GM19238 (cell line): ENCODE data around the gene PPM1H.
"Not testable (repeated sequence)": the region's sequence is repeated elsewhere in the genome, so short reads cannot be mapped to it uniquely, and the experiment has no call there.

Experiments
- DNase-seq: peaks from one replicate; pipeline ENCODE4 v3.0.0; 2011; ENCODE audit warnings: low spot score; ENCODE audit not compliant: insufficient read length

Gene PPM1H

DNA sequence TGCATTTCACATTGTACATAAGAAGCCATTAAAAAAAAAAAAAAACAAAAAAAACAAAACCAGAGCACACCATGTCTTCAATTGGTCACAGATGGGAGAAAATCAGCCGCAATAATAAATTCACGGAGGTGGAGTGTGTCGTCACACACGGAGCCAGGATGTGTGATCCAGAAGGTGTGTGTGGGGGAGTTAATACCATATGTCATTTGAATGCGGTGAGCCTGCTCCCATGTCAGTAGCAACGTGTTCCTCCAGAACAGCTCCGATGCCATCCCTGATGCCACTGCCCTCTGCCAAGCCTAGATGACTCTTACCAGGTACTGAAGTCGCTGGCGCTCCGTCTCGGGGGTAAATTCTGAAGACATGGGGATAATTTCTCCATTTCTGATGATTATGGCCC lies 197.8 kb downstream of the PPM1H start:
- no peak for DNase-seq

DNA sequence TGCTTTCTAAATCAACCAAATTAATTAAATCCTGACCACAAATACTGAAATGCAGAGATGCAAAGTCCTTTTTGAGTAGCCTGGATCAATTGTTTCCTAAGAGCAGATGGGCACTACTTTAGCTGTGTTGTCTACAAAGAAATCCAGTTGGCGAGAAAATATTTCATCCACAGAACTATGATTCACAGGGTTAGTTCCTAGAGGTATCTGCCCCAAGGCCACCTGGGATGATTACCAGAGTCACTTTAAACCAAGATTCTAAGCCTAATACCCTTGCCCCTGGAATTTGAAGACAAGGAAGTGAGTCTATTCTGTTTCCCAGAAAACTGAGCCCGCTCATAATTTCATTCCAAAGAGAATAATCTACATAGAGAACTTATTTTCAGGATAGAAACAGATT lies 198.4 kb downstream of the PPM1H start:
- no peak for DNase-seq

DNA sequence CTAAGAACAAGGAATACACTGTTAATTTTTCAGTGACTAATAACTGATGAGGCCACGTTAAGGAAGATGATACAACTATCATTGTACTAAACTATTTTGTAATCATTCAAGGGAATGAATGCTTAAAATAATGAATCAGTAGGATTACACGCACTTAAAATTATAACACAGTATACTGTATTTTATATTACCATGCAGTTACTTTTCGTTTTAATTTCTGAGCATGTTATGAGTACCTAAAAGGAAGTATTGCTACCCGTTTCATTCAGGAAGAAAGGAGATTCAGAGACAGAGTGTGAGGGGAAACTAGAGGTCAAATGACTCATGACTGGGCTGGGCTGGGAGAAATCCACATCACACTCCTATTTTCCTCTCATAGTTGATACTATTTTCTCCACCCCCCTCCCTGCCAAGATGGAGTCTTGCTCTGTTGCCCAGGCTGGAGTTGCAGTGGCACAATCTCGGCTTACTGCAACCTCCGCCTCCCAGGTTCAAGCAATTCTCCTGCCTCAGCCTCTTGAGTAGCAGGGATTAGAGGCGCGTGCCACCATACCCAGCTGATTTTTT lies 202.0 kb downstream of the PPM1H start:
- no peak for DNase-seq

DNA sequence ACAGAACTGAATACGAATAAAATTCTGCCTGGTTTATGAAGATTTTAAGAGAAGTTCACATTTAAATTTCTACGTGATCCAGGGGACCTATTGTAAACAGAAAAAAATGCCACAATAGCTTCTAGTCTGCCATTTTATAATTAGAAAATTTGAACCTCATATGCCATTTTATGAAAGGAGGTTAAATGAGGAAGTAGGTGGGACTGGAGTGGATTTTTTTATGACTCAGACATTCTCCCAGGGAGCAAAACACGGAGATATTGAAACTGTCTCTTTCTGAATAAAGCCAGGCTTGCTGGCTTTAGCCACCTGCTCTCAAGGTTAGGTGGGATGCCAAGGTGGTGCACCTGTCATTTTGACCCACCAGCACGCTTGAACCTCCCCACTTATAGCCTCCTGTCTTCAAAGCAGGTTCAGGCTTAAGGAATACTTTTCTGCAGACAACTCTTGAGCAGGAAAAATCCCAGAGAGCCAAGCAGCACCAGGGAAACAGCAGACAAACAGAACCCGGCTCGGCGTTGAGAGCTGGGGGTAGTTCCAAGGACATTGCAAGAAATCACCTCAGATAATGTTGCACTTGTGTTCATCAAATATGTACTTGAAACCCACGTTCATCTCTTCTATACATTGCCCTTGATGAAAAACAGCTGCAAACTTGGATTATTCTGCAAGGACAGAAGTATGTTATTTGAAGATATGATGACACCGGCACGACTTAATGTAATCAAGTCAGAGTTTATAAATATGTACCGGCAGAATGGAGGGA lies 203.7 kb downstream of the PPM1H start:
- no peak for DNase-seq

DNA sequence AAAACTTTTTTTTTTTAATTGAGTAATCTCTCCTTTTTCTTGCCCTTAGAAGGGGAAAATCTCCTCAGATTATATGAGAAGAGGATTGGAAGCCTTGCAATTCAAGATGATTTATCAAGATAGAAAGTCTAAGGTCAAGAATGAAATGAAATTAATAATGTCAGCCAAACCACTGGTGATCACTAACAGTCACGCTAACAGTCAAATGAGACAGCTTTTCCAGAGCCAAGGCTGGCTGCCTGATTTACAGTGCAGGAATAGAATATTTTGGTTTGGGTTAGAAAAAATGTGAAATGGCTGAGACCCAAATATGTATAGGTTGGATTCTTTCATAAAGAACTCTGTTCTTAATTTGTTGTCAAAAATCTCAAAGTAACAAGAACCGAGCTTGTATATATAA lies 204.3 kb downstream of the PPM1H start:
- DNase-seq: no peak

DNA sequence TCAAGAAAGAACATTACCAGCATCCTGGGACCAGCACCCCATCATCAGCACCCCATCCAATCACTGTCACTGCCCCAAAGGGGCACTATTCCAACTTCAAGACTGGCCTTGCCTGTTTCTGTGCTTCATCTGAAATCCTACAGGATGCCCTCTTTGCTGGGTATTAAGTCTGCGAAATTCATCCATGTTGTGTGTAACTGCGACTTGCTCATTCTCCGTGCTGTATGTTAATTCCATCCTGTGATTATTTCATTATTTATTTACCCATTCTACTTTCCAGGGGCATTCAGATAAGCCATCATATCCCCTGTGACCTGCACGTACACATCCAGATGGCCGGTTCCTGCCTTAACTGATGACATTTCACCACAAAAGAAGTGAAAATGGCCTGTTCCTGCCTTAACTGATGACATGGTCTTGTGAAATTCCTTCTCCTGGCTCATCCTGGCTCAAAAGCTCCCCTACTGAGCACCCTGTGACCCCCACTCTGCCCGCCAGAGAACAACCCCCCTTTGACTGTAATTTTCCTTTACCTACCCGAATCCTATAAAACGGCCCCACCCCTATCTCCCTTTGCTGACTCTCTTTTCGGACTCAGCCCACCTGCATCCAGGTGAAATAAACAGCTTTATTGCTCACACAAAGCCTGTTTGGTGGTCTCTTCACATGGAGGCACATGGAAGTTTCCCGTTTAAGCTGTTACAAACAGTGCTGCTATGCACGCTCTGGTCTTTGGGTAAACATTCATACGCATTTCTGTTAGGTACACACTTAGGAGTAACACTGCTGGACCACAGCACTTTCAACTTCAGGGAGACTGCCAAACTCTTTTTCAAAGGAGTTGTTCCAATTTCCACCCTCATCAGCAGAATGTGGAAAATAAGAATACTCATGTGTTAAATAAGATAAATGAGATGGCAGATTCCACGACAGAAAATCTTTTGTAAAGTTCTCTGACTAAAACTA lies 205.1 kb downstream of the PPM1H start:
- not testable (repeated sequence) for DNase-seq

DNA sequence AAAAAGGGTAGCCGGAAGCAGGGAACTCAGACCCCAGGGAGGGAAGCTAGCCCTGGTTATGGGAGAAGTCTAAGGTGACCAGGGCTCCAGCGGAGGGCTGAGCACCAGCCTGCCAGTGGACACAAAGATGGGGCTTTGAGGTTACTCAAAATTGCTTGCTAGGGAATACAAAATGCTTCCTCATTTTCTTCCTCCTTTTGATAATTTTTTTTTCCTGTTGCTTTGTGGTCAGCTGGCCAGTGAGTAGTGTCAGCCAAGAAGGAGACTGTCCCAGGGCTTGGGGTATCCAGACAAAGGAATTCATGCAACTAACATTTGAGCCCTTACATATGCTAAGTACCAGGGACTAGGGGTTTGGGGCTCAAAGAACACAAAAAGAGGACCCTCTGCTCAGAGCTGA lies 206.2 kb downstream of the PPM1H start:
- no peak for DNase-seq

DNA sequence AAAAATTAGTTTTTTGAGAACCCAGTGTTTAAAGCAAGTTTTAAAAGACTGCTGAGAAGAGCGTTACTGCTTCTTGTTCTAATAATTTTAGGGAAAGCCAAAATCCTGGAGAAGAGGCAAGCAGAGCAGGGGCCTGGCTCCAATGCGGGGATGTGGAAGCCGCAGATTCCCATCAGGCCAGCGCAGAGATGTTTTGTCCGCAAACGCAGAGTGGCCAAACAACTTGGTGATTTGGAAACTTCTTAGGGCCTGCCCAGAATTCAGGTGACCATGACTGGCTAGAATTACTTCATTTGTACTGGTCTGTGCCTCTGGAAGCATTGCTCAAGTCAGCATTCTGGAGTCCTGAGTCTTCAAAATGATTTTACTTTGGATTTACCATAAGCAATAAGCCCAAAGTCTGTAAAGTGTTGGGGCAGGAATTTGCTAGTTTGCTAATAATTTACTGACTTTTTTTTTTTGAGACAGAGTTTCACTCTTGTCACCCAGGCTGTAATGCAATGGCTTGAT lies 208.4 kb downstream of the PPM1H start:
- DNase-seq: no peak

DNA sequence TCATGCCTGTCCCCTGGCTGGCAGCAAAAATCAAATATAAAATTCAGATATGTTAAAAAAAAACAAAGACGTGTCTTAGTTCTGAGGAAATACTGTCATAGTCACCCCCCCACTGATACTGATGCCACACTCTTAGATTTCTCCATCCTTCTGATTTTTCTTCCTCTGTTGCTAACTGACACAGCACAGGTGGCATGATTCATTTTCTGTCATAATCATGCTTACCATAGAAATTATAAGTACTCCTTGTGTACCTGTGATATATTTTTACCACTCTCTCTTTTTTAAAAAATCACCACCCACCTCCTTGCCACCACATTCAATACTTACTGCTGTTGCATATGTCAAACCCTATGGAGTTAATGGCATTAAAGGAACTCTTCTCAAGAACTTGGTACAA lies 209.2 kb downstream of the PPM1H start:
- no peak for DNase-seq

DNA sequence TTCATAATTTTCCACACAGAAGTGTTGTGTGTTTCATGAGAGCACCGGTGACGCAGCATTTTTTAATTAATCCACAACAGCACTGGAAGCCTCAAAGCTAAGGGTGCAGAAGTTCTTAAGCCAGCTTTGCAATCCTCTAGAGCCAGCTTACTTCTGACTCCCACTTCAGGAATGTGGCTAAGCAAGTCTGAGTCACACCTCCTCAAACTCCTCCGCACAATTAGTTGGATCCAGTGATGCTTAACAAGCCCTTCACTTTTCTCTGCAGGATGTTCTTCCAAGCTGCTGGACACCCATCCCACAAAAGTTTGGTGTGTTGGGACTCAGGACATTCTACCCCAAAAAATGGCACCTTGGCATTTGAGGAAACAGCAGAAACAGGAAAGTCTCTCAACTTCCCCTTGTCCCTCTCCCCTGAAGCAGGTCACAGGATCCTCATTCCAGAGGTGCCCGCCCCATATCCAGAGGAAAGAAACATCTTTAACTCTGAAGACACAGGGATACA lies 210.0 kb downstream of the PPM1H start:
- no peak for DNase-seq

DNA sequence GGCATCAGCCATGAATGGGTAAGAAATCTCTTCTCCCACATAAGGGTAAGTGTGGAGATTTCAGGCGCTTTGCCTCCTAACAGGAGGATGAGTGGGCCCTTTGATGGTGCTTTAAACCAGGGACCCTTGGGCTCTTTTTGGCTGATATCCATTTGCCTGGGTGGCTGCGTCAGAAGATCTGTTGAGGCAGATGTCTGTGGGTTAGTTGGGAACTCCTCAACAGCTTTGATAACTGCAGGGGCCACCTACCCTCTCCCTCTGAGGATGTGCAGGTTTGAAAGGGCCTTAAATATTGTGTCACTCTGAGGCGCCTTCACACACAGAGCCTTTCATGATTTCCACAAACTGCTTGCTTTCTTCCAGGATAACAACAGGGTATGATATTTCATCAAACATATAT lies 210.7 kb downstream of the PPM1H start:
- no peak for DNase-seq

DNA sequence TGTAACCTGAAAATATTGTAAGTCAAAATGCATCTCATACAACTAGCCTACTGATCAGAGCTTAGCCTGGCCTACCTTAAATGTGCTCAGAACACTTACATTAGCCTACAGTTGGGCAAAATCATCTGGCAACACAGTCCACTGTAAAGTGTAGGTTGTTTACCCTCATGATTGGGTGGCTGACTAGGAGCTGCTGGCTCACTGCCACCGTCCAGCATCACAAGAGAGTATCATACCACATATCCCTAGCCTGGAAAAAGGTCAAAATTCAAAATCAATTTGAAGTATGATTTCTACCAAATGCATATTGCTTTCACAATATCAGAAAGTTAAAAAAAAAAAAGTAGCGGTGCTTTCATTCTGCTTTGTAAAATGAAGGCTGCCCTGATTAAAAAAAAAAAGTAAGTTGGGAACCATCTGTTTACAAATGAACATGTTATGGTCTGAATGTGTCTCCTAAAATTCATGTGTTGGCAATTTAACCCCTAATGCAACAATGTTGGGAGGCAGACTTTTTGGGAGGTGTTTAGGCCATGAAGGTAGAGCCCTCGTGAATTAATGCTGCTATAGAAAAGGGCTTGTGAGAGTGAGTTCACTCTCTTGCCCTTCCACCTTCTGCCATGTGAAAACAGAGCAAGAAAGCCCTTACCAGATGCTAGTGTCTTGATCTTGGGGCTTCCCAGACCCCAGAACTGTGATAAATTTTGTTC lies 211.8 kb downstream of the PPM1H start:
- DNase-seq: no peak

DNA sequence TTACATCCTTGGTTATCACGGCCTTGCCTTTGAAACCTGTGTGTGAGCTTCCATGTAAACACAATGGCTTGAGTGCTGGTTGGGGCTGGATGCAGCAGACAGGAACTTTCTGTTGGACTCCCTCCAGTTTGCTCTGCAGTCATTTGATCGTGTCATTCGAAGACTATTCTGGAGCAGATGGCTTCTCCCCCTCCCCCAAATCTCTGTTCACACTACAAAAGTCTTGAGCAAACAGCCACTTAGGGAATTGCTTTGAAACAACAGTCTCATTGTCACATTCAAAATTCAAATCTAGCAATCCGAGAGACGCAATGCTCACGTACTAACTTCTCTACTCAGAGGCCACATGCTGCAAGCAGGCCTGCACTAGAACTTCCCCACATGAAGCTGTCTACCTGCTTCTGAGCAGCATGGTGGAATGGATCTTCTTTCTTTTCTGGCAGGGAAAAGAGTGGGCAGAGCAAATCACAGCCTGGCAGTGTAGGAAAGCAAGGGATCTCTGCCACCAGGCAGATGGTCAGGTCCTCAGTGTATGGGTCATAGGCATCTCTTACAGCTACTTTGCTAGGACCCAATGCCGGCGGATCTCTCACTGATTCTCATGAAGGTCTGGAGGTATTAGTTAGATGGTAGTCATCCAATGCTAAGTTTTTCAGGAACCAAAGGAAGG lies 214.2 kb downstream of the PPM1H start:
- no peak for DNase-seq

DNA sequence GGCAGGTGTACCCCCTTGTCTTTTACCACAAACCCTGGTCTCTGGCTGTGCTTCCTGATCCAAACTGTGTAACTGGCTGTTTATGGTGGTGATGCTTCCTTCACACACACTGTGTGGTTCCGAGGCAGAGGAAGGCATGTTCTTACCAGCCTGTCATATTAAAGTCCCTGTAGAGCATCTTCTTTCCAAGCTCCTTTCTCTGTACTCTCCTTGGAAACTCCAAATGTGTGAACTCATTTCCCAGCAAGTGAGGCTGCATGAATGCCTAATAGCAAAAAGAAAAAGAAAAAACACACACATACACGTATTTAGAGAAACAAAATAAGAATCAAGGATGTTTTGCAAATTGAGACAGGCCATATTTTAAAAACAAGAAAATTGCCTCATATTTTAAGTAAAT lies 214.9 kb downstream of the PPM1H start:
- no peak for DNase-seq

DNA sequence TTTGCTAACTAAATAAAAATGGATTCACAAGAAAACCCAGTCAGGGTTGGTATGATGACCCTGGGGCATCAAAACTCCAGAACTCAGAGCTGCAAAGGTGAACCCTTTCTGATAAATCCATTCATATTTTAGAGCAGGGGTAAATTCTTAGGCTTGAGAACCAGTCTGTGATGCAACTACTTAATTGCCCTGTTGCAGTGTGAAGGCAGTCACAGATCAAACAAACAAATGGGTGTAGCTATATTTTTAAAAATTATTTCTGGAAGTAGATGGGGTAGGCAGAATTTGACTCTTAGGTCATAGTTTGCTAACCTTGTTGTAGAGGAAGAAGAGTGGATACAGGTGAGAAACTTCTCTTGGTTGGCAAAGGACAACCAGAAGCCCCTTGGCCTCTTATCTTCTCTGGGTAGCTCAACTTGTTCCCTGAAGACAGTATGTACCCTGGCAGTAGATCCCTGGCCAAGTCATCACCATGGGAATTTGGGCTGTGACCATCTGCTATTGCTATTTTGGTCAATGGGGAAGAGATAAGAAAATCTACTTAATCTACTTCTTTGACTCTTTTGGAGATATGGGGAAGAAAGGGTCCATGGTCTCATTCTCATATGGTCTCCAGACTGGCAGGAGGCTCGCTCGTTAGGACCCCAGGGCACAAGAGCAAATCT lies 216.1 kb downstream of the PPM1H start:
- DNase-seq: no peak

DNA sequence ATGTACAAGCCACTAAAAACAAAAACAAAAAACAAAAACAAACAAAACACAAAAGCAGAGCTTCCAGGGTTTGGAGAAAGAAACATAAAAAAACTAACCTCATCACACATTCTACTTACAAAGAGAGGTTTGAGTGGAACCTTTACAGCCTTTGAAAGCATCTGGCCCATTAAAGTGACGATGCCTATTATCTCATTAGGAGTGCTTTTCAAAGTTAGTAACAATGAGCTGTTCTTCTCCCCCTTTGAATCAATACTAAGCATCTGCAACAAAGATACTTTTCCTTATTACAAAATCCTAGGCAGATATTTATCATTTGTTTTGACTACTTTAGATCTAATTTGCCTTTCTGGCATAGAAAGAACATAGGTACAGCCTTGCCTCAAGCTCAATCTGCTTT lies 217.3 kb downstream of the PPM1H start:
- DNase-seq: no peak

DNA sequence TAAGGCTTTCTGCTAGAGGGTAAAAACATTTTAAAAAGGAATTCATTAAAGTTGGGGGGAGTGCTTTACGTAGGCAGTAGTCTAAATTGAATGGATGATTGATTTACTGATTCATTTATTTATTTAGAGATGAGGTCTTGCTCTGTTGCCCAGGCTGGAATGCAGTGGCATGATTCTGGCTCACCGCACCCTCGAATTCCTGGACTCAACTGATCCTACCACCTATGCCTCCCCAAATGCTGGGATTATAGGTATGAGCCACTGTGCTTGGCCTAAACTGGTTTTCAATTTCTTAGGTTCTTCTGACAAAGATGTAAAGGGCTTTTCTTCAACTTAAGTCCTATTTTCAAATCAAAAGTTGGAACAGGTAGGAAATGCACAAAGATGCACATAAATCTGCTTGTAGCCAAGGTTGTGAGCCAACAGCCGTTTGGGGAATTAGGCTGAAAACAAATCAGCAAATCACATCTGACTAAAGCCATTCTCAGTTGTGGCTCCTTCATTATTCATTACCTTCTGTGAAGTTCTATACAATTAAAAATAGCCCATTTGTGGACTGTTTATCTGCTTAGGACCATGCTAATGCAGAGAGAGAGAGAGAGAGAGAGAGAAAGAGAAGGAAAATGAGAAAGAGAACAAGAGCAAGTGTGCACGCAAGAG lies 218.0 kb downstream of the PPM1H start:
- no peak for DNase-seq

DNA sequence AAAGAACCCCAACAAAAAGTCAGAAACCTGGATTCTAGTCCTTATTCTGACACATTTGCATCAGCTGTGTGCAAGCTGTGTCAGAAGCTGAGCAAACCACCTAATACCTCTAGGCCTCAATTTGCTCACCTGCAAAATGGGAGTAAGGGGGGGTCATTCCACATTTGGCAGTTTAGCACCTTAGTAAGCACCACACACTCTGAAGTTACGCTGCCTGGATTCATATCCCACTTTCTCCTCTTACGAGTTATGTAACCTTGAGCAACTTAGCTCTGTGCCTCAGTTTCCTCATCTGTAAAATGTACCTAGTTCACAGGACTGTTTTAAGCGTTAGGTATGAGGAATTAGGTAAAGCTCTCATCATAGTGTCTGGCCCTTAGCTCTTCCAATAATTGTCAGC lies 218.9 kb downstream of the PPM1H start:
- no peak for DNase-seq
